GM19025 (cell line): ENCODE data around the gene DNM3.

Experiments
- ATAC-seq: cut with Tn5 transposase; IDR thresholded peaks from one replicate; pipeline ENCODE4 v1.9.1; 2021; ENCODE audit warnings: mild to moderate bottlenecking, low read depth, moderate library complexity; ENCODE audit not compliant: unreplicated experiment

Gene DNM3

DNA sequence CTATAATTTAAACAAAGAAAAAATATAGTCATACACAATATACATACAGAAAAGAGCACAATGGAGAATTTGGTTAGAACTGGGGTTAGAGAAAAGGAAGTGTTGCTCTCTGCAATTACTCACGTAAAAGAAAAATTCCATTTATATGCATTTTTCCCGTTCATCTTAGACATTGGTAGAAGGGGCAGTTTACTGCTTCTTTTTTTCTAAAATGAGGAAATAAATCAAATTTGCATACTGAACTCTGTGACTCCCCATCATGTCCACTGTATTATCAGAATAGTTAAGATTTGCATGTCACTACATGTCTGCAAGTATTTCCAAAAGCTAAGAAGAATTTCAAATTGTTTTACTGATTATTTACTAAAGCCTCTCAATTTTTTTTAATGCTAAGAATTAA is 535.1 kb downstream of the DNM3 start:
- no peak for ATAC-seq

DNA sequence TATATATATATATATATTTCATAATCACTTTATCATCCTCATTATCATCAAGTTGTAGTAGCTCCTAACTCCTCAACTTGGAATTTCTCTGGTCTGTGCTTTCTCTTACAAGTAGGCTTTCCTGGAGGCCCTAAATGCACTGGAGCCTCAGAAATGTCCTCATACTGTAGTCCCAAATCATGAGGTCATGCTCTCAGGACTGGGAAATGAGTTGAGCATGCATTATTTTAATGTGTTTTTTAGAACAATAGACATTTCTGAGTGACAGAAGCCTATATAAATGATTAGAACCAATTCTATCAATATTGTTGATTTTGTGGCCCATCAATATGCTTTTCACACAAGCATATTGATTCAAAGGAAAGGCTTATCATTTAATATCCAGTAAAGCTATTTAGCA is 536.3 kb downstream of the DNM3 start:
- ATAC-seq: no peak

DNA sequence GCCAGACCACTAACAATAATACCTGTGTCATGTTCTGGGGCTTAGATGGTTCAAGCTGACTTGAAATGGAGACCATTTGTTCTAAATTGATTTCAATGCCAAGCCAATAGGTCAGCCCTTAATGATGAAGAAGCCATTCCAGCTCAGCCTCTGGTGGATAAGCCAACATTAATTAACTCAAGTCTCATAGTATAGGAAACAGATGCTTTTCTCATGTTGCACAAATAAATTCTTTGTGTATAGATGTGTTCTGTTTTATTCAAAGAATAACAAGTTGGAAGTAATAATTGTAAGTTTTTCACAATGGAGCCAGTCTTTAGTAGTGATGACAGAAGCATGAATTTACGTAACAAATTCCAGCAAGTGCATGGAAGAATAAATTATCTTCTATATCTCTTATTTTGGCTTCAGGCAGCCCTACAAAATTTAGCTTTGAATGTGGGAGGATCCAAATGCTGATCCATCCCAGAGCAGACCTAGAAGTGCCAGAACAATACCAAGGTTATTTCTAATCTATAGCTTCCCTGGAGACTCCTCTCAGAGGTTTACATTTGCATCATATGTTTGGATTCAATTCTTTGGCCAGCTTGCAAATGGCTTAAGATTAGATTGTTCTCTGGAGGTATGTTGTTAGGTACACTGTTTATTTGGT is 536.9 kb downstream of the DNM3 start:
- ATAC-seq: no peak

DNA sequence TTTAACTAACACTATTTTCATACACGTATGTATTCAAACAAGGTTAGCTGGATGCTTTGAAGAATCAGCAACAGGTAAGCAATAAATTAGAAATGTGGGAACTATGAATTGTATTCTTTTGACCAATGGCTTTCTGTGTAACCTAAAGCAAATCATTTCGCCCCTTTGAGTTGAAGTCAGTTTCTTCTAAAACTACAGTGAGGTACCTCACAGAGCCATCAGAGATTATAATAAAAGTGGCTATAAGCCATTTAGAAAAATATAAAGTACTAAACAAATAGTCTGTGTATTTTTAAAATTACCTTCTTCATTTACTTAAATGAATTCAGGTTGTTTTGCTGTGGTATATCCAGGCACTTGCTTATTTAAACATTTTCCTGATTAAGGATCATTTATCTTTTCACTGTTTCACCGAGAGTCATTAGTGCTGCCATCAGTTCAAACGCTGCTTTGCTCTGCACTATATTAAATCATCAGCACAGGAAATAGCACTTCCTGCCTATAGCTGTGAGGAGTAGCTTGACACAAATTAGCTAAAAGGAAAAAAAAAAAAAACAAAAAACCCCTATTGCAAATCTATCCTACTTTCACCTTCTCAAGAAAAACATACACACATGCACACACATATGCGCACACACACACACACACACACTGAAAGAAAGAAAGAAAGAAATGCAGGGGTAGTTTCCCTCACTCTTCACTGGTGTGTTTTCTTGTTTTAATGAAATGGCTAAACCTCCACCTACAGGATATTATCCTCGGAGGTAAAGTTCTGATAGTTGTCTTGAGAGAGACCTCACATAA is 539.3 kb downstream of the DNM3 start:
- ATAC-seq: peak; percentile 84

DNA sequence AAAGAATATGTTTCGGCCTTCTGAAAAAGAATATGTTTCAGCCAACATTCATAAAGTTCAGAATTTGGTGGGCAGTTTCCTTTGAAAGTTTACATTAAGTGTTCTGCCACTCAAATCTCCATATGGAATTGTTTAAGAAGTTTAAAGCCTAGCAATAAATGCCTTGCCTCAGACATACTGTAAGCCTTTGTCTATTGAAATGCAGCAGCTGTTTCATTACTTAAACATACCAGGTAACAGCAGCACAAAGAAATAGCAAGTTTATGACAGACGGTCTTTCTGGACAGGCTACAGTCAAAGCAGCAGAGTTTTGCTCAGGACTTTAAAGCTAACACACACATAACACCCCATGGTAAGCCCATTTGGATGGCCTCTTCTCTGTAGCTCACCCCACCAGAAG is 540.6 kb downstream of the DNM3 start:
- no peak for ATAC-seq

DNA sequence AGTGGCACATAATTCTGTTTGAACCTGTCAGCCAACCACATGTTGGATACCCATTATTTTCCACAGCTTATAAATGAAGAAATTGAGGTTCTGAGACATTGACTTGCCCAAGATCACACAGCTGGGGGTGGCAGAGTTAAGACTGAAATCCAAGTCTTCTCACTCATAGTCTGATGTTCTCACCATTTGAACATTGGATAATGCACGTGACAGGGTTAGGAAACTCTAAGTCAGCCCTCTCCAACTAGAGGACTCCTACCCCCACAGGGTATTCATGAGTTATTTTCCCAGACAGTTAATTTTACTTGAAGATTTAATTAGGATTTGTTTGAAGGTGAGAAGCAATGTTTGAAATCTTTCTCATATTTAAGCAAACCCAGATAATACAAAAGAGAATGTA is 541.1 kb downstream of the DNM3 start:
- no peak for ATAC-seq

DNA sequence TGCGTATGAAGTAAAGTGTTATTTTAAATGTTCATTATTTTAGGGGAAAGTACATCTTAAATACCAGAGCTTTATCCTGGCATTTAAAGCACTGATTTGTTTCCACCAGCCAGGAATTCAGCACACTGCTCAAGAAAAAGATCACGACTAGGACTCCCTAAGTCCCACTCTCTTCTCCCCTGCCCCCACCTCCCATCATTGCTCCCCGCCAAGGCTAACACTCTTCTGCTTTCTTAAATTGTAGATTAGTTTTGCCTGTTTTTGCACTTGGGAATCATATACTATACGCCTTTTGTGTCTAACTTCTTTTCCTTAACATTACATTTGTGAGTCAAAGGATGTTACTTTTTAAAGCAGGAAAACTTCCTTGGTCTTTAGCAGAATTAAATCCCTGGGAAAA is 541.7 kb downstream of the DNM3 start:
- ATAC-seq: no peak

DNA sequence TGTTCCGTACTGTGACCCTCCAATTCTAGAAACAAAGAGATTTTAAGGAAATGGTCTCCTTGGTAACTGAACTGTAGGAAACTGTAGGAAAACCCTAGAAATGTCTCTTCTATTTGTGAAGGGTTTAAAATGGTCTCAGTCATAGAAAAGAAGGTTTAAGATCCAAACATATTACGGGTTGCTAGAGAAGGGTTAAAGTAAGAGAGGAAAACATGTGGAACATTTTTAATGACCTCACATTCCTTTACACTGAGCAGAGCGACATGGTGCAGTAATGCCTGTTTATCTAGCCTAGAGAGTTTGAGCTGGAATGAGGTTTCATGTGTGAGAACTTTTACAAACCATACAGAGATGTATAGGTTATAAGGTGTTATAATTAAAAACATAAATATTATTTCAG is 542.2 kb downstream of the DNM3 start:
- ATAC-seq: no peak

DNA sequence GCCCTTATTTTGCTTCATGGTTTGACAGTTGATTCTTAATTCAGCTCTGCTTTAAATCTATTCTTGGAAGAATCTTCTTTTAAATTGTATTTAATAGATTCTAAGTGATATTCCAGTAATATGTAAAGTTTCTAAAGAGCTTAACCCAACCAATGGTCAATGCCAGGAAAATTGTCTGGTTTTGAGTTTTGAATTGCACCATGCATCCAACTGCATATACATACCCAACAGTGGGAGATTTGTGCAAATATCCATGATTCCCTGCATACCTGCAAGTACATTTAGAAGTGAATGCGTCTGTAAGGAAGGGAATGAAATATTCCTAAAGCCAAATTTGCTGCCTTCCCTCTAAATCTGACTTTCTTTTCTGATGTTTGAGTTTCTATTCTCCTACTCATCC is 543.4 kb downstream of the DNM3 start:
- no peak for ATAC-seq

DNA sequence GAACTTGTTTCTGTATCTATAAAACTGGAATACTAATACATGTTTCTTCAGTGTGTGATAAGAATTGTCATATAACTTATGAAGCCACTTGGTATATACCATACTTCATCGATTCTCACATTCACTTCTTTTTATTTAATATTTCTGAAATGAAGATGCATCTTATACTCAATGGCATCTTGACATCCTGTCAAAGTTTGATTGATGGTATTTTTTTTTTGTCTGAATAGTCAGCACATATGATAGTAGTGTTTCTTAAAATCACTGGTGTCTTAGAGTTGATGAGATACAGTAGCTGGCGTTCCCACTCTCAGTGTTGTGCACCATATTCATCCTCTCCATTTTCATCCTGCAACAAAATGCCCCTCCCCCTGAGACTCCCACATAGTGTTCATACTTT is 544.7 kb downstream of the DNM3 start:
- no peak for ATAC-seq

DNA sequence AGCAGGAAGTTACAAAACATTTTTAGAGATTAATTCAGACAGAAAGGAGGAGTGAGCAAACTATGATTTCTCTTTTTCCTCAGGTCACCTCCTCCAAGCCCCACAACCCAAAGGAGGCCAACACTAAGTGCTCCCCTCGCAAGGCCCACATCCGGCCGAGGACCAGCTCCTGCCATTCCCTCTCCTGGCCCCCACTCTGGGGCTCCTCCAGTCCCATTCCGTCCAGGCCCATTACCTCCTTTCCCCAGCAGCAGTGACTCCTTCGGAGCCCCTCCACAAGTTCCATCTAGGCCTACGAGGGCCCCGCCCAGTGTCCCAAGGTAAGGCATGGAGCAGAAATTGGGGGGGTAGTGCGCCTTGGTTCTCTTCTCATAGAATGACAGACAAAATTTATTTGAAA is 547.2 kb downstream of the DNM3 start:
- no peak for ATAC-seq

DNA sequence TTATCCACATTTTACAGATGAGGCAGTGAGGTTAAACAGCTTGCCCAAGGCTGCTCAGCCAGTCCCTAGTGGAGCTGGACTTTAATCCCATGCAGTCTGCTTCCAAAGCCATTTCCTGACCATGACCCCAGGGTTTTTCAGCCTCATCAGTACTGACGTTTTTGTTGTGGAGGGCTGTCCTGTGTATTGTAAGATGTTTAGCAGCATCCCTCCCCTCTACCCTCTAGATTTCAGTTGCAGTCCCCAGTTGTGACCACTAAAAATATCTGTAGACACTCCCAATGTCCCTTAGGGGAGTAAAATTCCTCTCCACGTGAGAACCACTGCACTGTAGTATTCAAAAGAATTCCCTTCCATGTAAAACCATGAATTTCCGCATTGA is 549.0 kb downstream of the DNM3 start:
- ATAC-seq: no peak

DNA sequence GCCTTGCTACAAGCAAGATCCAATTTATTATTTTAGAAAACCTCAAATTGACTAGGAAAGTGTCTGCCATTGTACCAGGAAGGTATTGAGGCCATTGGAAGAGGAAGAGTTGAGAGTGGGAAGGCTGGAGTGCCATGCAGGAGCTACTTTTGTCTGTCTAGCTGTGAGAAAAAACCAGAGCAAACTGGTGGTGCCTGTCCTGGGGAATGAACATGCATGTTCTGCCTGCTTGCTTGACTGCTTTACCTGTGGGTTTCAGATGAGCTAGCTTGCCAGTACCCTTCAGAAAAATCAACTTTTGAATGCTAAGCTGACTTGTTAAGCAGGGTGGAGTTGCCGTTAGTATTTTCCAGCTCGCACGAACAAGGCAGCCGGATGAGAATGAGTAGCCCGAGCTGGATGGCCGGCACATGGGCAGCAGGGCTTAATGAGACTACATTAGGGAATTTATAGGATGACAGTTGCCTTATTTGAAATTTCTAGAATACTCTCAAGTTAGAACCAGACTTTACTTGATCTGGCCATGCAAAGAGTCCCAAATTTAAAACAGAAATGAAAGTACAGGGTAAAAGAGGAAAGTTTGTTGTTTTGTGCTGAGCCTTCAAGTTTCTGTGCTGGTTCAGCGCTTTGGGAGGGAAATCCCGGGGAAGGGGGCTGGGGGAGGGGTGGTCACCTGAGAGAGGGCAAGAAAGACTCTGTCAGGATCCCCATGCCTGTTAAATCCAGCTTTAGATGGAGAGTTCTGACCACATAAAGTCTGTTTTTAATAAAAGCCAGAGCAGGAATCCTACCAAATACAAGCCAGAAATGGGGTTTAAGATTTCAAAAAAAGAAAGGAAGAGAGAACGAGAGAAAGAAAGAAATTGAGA is 549.6 kb downstream of the DNM3 start:
- no peak for ATAC-seq

DNA sequence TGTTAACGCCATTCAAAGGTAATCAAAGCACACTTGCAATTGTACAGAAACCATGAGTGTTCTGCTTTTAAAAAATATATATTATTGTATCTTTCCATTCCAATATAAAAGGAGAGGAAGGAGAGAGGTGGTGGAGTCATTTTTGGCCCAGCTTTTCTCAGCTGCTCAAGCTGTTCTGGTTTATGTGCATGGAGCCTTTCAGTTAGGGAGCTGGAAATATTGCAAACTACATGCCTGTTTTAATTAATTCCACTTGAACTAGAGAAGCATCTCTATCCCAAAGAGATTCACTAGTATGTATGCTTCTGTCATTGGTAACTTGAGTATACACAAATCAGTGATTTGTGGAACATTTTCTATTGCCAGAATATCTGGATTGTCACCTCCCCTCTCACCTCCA is 550.7 kb downstream of the DNM3 start:
- ATAC-seq: no peak

DNA sequence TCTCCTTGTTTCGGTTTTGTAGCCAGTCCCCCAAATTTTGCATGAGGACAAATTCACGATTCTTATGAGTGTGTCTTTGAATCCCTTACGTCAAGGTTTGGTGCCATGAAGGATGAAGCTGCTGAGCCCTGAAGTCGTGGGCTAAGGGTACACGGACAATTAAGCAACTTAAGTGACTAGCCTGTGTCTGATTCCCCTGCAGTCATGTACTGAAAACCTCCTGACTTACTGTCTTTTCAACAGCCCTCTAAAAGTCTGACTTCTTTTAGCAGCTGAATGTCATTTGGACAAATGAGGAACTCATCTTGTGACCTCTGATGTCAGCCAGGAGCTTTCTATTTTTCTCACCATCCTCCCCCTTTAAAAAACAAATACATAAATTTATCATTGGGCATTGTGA is 552.1 kb downstream of the DNM3 start:
- ATAC-seq: no peak

DNA sequence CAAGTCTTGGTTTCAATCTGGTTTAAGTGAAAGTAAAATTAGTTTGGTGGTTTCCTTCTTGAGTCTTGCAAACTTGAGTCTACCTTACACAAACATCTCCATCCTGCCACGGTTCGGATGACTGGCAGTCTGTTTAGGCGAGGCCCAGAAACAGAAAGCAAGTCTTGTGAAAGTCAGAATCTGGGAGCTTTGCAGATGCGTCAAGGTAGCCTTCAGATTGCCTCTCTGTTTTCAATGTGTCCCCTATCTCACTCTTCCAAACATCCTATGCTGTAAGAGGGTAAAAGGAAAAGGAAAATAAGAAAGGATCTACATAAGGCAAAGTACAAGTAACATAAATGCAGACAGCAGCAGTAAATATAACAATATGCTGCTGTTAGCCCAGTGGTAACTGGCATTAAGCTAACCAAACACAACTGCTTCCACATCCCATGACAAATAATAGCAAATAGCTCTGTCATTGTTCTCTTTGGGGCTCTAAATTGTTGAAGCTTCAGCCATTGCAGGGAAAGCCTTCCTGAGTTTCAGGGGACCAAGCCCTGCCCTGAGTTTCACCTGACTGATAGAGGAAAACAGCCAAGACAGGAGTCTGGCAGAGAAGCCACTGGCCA is 552.9 kb downstream of the DNM3 start:
- ATAC-seq: peak; percentile 89

DNA sequence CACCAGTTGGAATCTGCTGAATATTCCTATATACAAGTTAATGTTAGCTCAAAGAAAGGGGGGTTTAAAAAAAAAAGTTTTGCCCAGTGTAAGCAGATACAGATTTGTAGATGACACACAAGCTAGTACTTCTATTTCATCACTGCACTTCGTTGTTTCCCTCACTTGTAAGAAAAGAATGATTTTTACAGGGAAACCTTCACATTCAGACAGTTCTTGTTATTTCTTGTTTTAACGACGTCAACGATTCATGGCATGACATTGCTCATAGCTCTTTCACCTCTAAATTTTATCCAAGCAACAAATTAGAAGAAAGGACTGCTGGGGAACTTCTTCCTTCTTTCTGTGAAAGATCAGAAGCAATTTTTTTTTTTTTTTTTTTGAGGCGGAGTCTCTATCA is 553.5 kb downstream of the DNM3 start:
- no peak for ATAC-seq

DNA sequence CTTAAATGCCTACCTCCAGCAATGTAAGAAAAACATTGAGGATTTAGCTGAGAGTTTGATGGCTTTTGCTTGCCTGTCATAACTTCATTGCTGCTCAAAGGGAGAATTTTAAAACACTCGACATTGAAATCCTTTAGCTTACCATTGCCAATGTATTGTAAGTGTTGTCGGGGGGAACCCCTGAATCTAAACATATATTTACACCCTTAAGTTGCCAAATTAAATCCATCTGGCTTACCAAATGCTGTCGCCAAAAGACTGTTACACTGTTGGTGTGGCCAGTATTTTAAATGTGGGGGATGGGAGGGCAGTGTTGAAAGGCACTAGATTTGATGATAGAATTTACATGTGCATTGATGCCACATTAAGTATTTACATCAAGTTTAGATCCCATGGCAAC is 554.3 kb downstream of the DNM3 start:
- no peak for ATAC-seq

DNA sequence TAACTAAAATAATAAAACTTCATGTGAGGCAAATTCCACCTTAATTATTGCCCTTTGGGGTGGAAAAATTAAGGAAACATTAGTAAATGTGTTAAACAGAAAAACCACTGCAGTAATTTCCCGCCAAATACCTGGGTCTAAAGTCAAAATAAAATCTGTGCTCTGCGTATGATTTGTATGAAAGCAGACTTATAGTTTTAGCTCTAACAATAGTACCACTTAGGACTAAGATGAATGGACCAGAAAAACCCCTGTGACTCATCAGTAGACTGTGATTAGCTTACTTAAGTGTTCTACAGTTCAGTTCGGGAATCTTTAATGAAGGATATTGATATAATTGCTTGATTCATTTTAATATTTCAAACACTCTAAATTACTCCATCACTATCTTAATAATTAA is 555.9 kb downstream of the DNM3 start:
- ATAC-seq: no peak

DNA sequence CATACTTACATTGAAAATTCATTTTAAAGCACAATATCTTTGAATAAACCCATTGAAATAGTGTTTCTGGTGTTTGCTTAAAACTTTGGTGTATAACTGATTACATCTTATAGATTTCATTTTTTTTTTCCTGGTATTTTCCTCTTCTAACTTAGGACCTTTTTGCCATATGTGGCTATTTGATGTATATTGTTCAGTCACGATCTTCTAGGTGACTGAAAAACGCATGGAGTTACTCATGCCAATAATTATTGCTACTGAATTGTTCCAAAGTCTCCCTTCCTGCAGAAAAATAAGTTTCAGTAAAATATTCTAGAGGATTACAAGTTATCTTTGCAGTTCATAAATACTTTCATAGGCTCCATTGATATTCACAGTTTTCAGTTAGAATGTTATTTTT is 556.3 kb downstream of the DNM3 start:
- ATAC-seq: no peak

DNA sequence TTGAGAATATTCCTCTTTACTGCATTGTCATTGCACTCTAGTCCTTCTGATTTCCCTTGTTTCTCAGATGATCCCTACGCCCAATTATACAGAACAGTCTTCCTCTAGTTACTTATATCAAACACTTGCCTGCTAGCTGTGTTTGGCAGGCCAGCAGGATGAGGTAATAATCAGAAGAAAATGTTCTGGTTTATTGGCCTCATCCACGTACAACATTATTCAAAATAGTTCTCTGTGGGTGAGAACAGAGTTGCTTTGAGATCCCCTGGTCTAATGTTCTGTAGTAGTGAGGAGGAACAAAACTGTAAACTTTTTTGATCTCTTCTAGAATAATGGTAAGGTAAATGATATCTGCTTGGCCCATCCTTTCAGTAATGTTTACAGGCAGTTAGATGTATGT is 556.9 kb downstream of the DNM3 start:
- ATAC-seq: no peak
